Measurements from ENCODE around the gene ARHGAP18. TPM values are rescaled to one million over a fixed set of nuclear protein-coding genes. Genes with fewer than 3 reads are reported as not detected.
A peak's percentile ranks its signal among the peaks of the same experiment; 100 is the strongest.

ARHGAP18 gene
- total RNA-seq, 6 donors from 2014 or later, result 30.4 to 56.8 (median 48.9) TPM

DNA sequence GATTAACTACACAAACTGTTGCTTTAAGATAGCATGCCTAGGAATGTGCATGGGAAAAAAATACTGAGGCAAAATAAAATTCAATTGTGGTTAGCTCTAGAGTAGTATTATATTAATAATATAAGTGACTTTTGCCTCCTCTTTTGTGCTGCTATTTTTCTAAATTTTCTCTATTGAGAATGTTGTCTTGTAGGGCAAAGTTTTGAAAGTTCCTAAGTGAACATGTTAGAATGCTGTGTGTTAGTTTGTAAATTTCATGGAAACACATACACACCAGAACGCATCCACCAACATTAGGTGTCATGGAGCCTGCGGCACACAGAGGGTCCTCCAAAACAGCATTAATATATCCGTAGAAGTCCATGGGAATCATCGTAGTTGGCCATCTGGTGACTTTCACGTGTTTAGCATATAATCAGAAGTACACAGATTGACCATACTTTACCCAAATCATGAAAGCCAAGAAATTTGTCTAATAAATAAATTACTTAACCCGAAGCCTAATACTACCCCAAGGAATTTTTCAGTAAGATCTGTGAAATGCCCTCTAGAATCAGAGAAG, 25.6 kb downstream of the ARHGAP18 start:
- ATAC-seq (ENCODE audit: low FRiP score in 2 of 2), result no peak
- DNase-seq, result no peak
- H3K36me3 ChIP-seq, result no peaks in the 10 kb centered on the region
- peak overlapping the region; percentile 76 to 86 (median 84) for H3K27ac ChIP-seq
- TF ChIP-seq POLR2AphosphoS5 (IDR thresholded peaks at IDR 0.05), result no peak
- TF ChIP-seq, protein P1, sequence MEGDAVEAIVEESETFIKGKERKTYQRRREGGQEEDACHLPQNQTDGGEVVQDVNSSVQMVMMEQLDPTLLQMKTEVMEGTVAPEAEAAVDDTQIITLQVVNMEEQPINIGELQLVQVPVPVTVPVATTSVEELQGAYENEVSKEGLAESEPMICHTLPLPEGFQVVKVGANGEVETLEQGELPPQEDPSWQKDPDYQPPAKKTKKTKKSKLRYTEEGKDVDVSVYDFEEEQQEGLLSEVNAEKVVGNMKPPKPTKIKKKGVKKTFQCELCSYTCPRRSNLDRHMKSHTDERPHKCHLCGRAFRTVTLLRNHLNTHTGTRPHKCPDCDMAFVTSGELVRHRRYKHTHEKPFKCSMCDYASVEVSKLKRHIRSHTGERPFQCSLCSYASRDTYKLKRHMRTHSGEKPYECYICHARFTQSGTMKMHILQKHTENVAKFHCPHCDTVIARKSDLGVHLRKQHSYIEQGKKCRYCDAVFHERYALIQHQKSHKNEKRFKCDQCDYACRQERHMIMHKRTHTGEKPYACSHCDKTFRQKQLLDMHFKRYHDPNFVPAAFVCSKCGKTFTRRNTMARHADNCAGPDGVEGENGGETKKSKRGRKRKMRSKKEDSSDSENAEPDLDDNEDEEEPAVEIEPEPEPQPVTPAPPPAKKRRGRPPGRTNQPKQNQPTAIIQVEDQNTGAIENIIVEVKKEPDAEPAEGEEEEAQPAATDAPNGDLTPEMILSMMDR (IDR thresholded peaks at IDR 0.05), result no peak
- TF ChIP-seq POLR2A (IDR thresholded peaks at IDR 0.05), result no peak
- no peak for TF ChIP-seq EP300 (IDR thresholded peaks at IDR 0.05)
- no peak overlapping the region for H3K4me3 ChIP-seq
- no peaks in the 10 kb centered on the region for H3K27me3 ChIP-seq
- WGBS, 2 donors, result 67 to 78% methylated on average over 6 of the region's 6 CpGs
- no peaks in the 10 kb centered on the region for H3K9me3 ChIP-seq
- H3K4me1 ChIP-seq, result peaks cover 50 to 80% (median 62%) of the 10 kb centered on the region in 4 donors

DNA sequence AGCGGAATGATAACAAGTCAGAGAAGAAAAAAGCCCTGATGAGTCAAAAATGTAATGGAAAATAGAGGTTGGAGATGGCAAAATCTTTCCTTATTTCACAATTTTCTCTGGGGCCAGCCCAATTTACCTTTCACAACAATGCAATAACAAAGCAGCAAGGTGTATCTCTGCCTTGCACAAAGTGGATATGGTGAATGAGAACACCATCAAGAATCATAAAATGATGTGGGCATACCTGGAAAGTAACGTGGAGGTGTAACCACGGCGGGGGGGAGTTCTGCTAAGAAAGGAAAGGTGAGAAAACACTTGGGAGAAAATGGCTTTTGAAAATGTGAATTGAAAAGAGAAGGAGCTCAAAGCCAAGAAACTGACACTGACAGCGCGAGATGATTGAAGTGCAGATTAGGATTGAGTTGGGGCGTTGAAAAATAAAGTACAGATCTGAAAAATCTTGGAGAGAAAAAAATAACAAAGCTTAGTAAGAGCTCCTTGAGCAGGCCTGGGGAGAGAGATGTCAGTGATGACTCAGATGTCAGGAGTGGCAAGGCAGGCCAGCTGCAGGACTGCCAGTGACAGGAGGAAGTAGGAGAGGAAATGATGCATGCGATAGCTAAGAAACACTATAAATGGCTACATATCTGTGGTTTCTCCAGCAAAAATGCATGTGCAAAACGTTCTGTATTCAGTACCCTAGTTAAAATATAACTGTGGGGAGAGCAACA, 26.2 kb downstream of the ARHGAP18 start:
- Histone ChIP-seq H3K4me3 (no peak overlapping the region), H3K27me3 (no peaks in the 10 kb centered on the region), H3K27ac (peak overlapping the region; percentile 76 to 86 (median 84)), H3K36me3 (no peaks in the 10 kb centered on the region), H3K4me1 (peaks cover 49 to 74% (median 60%) of the 10 kb centered on the region in 4 donors), H3K9me3 (no peaks in the 10 kb centered on the region)
- WGBS, 2 donors, result 26 to 30% methylated on average over 9 of the region's 9 CpGs
- TF ChIP-seq POLR2AphosphoS5 (IDR thresholded peaks at IDR 0.05) (peak; percentile 87 to 93), POLR2A (IDR thresholded peaks at IDR 0.05) (peak in 1 of 4 donors; percentile 51), EP300 (IDR thresholded peaks at IDR 0.05) (peak in 2 of 4 donors; percentile 83 to 89)
- TF ChIP-seq, protein P1 (IDR thresholded peaks at IDR 0.05), result no peak
- ATAC-seq (ENCODE audit: low FRiP score in 2 of 2), result peak; percentile 93
- peak in 1 of 2 donors; percentile 90 for DNase-seq

DNA sequence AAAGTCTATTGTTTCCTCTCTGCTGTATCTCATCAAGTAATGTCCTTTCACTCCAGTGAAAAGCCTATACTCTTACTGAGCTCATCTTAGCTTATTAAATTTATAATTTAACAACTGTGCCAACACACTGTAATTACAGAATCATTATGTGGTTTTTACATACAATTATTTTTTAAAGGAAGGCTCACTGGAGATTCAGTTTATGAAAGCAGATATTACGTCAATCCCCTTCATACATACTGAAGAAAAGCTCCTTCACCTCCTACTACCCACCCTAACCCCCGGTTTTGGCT, 28.1 kb downstream of the ARHGAP18 start:
- Histone ChIP-seq H3K27me3 (no peaks in the 10 kb centered on the region), H3K4me1 (peaks cover 45 to 77% (median 58%) of the 10 kb centered on the region in 4 donors), H3K4me3 (no peak overlapping the region), H3K27ac (peak overlapping the region in 3 of 4 donors; percentile 70 to 86 (median 86)), H3K36me3 (no peaks in the 10 kb centered on the region), H3K9me3 (no peaks in the 10 kb centered on the region)
- TF ChIP-seq POLR2A (IDR thresholded peaks at IDR 0.05) (no peak), EP300 (IDR thresholded peaks at IDR 0.05) (no peak), POLR2AphosphoS5 (IDR thresholded peaks at IDR 0.05) (no peak)
- TF ChIP-seq, protein P1 (IDR thresholded peaks at IDR 0.05), result no peak
- ATAC-seq (ENCODE audit: low FRiP score in 2 of 2) (no peak), DNase-seq (no peak)
- WGBS, 2 donors, result 83 to 96% methylated on average over 2 of the region's 2 CpGs

DNA sequence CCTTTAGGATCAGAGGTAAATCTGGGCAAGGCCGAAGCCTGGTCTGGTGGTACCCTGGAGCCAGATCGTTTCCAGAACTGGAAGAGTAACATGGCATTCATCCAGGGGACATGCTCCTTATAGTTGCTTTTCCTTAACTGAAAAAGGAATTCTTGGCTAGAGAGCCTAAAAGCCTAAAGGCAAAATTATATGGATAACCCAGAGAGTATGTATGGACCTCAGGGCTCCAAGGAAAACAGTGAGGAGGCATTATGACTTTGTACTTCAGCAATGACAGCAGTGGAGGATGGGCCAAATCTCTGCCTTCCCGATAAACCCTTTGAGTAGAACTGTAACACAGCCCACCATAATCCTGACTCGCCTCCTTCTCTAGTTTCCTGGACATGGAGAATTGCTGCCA, 29.3 kb downstream of the ARHGAP18 start:
- TF ChIP-seq, protein P1 (IDR thresholded peaks at IDR 0.05), result no peak
- no peak for TF ChIP-seq EP300 (IDR thresholded peaks at IDR 0.05)
- Histone ChIP-seq H3K27ac (peak overlapping the region in 3 of 4 donors; percentile 11 to 86 (median 86)), H3K27me3 (no peaks in the 10 kb centered on the region), H3K4me1 (peaks cover 36 to 71% (median 48%) of the 10 kb centered on the region in 4 donors), H3K4me3 (no peak overlapping the region), H3K9me3 (no peaks in the 10 kb centered on the region), H3K36me3 (no peaks in the 10 kb centered on the region)
- DNase-seq, result no peak
- ATAC-seq (ENCODE audit: low FRiP score in 2 of 2), result no peak
- 71 to 73% methylated on average over 4 of the region's 4 CpGs for WGBS, 2 donors
